DMS53 treated with DMSO at 0.1 percent for 48 hours (cell line): ENCODE data around the gene RBCK1.
A peak's percentile ranks its signal among the peaks of the same experiment; 100 is the strongest.

Experiments
- DNase-seq: peaks from one replicate; lab custom pipeline; 2025; ENCODE audit not compliant: unreplicated experiment; lab: John Stamatoyannopoulos, UW

Gene RBCK1

GRCh38 chr20:397432-398237, 10.5 kb upstream of the RBCK1 start:
- DNase-seq: no peak

- no peak for DNase-seq
These were observed 8.9 kb upstream of the RBCK1 start for GRCh38 chr20:399182-399707.

GRCh38 chr20:400128-400453, 8.0 kb upstream of the RBCK1 start:
- no peak for DNase-seq

GRCh38 chr20:400454-401275, 7.4 kb upstream of the RBCK1 start:
- DNase-seq: no peak

- DNase-seq: peak; percentile 99
These were observed 6.2 kb upstream of the RBCK1 start for GRCh38 chr20:401682-402495.

GRCh38 chr20:402496-402885, 5.6 kb upstream of the RBCK1 start:
- DNase-seq: no peak

- no peak for DNase-seq
These were observed 5.1 kb upstream of the RBCK1 start for GRCh38 chr20:402898-403581.

- DNase-seq: no peak
These were observed 4.5 kb upstream of the RBCK1 start for GRCh38 chr20:403582-403957.

- DNase-seq: no peak
These were observed 4.0 kb upstream of the RBCK1 start for GRCh38 chr20:404088-404487.

GRCh38 chr20:406200-407132, 1.6 kb upstream of the RBCK1 start:
- DNase-seq: no peak

GRCh38 chr20:407133-407952, 756 bp upstream of the RBCK1 start:
- DNase-seq: peak; percentile 83

- DNase-seq: no peak
These were observed 971 bp downstream of the RBCK1 start for GRCh38 chr20:408843-409696.

- DNase-seq: no peak
These were observed 1.8 kb downstream of the RBCK1 start for GRCh38 chr20:409697-410559.

- DNase-seq: no peak
These were observed 4.0 kb downstream of the RBCK1 start for GRCh38 chr20:412081-412480.

- no peak for DNase-seq
These were observed 6.1 kb downstream of the RBCK1 start for GRCh38 chr20:414161-414560.

- DNase-seq: no peak
These were observed 7.8 kb downstream of the RBCK1 start for GRCh38 chr20:415820-416322.
